ENCODE data around the gene PPP1R14C. TPM values are rescaled to one million over a fixed set of nuclear protein-coding genes. Genes with fewer than 3 reads are reported as not detected.

The PPP1R14C gene
- total and polyA plus RNA-seq, 8 donors = 11.7 to 33.6 (median 18.6) TPM

DNA sequence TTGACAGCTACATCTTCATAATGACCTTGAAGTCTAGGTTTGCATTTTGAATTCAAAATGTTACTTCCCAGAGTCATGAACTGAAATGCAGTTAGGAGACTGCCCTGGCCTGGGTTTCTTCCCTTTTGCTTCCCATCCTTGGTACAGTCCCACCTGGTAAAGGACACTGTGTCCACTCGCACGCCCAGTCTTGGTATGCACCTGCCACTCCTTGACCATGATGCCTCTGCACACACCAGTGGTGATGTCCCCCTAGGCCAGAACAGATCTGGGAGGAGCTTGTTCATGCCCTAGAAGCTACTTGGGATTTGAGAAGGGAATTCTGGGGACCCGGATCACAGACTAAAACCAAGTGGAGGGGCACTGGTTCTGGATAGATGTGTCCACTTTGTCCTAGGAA lies 3.6 kb downstream of the PPP1R14C start:
- H3K27me3 ChIP-seq = peaks cover 42 to 86% of the 10 kb centered on the region in 2 donors
- DNase-seq (no peak), ATAC-seq (no peak)
- intact Hi-C loops (cut with DNase I) = no loop called here
- TF ChIP-seq, protein P1, sequence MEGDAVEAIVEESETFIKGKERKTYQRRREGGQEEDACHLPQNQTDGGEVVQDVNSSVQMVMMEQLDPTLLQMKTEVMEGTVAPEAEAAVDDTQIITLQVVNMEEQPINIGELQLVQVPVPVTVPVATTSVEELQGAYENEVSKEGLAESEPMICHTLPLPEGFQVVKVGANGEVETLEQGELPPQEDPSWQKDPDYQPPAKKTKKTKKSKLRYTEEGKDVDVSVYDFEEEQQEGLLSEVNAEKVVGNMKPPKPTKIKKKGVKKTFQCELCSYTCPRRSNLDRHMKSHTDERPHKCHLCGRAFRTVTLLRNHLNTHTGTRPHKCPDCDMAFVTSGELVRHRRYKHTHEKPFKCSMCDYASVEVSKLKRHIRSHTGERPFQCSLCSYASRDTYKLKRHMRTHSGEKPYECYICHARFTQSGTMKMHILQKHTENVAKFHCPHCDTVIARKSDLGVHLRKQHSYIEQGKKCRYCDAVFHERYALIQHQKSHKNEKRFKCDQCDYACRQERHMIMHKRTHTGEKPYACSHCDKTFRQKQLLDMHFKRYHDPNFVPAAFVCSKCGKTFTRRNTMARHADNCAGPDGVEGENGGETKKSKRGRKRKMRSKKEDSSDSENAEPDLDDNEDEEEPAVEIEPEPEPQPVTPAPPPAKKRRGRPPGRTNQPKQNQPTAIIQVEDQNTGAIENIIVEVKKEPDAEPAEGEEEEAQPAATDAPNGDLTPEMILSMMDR (IDR thresholded peaks at IDR 0.05) = no peak
- peaks cover 17 to 38% of the 10 kb centered on the region in 2 donors for H3K4me1 ChIP-seq
- no peak overlapping the region for H3K4me3 ChIP-seq
- no peaks in the 10 kb centered on the region for H3K9me3 ChIP-seq
- no peaks in the 10 kb centered on the region for H3K36me3 ChIP-seq
- H3K27ac ChIP-seq = no peak overlapping the region

DNA sequence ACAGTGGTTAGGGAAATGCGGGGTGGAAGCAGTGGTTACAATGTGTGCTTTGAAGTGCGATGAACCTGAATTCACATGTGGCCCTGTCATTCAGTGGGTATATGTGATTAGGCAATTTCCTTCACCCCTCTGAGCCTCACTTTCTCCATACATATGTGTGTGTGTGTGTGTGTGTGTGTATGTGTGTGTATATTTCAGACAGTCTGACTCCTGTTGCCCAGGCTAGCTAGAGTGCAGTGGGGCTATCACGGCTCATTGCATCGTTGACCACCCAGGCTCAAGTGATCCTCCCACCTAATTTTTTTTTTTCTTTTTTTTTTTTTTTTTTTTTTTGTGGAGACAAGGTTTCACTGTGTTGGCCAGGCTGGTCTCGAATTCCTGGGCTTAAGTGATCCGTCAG lies 6.3 kb downstream of the PPP1R14C start:
- ATAC-seq (no peak), DNase-seq (no peak)
- Histone ChIP-seq H3K27ac (no peak overlapping the region), H3K4me1 (peaks cover 5 to 27% of the 10 kb centered on the region in 2 donors), H3K36me3 (no peaks in the 10 kb centered on the region), H3K4me3 (no peak overlapping the region), H3K9me3 (no peaks in the 10 kb centered on the region), H3K27me3 (peaks cover 17 to 70% of the 10 kb centered on the region in 2 donors)
- intact Hi-C loops (cut with DNase I) = no loop called here
- TF ChIP-seq, protein P1 (IDR thresholded peaks at IDR 0.05) = no peak

DNA sequence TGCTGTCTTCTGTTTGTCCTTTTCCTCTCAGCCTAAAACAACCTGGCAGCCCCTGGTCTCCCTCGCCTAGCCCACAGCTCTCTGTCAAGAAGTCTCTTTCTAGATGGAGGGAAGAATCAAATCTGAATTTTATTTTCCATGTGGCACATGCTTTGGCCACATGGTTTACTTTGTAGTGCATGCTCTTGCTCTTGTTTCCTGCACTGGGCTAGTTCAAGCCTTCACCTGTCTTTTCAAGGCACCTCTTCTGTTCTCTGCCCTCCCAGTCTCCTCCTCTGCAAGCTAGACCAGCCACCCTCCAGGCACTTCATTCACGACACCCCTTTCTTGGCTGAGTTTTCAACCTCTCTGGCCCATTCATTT lies 7.6 kb downstream of the PPP1R14C start:
- ATAC-seq (no peak), DNase-seq (no peak)
- Histone ChIP-seq H3K4me3 (no peak overlapping the region), H3K27me3 (peaks cover 4 to 57% of the 10 kb centered on the region in 2 donors), H3K4me1 (peaks cover 8 to 20% of the 10 kb centered on the region in 2 donors), H3K36me3 (no peaks in the 10 kb centered on the region), H3K27ac (no peak overlapping the region), H3K9me3 (no peaks in the 10 kb centered on the region)
- intact Hi-C loops (cut with DNase I) = no loop called here
- TF ChIP-seq, protein P1 (IDR thresholded peaks at IDR 0.05) = no peak

DNA sequence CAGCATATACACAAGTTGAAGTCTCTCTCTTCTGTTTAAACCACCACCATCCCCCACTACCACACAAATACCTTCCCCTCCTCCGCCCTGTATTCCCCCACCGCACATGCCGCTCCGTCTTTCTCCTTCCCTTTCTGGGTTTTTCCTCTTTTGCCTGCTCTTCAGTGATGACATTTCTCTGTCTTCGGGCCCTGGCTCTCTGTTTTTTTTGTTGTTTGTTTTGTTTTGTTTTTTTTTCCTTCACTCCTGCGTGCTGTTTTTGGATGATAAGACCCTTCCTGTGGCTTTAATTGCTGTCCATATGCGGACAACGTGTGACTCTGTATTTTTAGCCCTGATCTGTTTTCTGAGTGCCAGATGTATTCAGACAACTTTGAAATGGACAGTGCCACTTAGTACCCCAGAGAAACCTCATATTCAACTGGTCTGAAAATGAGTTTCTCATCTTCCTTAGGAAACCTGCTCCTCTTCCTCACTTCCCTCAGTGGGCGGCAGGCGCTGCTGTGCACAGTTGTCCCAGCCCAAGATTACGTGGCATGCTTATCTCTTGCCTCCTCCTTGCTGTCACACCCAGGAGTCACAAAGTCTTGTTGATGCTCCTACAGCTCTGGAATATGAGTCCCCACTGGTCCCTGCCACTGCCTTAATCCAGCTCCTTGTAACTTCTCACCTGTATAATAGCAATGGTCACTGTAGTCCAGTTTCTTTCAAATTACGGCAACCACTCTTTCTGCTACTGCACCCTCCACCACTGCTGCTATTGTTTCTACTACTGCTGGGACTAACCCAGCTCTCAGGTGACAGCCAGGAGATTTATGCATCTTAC lies 8.2 kb downstream of the PPP1R14C start:
- H3K27ac ChIP-seq = no peak overlapping the region
- intact Hi-C loops (cut with DNase I) = no loop called here

More for the DNA sequence above, 8.2 kb downstream of the PPP1R14C start:
- DNase-seq = no peak
- TF ChIP-seq, protein P1 (IDR thresholded peaks at IDR 0.05) = no peak
- no peak for ATAC-seq
- Histone ChIP-seq H3K27me3 (peaks cover 3 to 51% of the 10 kb centered on the region in 2 donors), H3K9me3 (no peaks in the 10 kb centered on the region), H3K4me3 (no peak overlapping the region), H3K4me1 (peaks cover 8 to 16% of the 10 kb centered on the region in 2 donors), H3K36me3 (no peaks in the 10 kb centered on the region)
